ENCODE measurements around the gene DIPK1C. TPM values are rescaled to one million over a fixed set of nuclear protein-coding genes. Genes with fewer than 3 reads are reported as not detected.
"Not testable (repeated sequence)": the region's sequence is repeated elsewhere in the genome, so short reads cannot be mapped to it uniquely, and the experiment has no call there.

The DIPK1C gene
- total and polyA plus RNA-seq, 2 donors (not counting 1 experiment from before 2014, with no cell fraction given): not detected

DNA sequence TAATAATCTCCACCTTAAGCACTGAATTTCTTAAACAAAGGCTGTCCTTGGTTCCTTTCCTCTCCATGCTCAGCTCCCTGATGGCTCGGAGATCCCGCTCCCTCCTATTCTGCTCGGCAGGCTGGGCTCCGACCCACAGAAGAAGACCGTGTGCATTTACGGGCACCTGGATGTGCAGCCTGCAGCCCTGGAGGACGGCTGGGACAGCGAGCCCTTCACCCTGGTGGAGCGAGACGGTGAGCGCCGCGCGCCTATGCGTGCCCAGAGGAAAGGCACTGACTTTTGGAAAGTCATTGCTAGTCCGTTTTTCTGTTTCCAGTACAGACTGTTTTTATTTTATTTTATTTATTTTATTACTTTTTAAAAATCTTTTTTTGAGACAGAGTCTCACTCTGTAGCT, 48.7 kb upstream of the DIPK1C start:
- Histone ChIP-seq H3K27ac (ENCODE audit: insufficient read depth, low read length) (no peak overlapping the region), H4K20me1 (ENCODE audit: control insufficient read depth, extremely low read depth, insufficient read depth, low read length) (no peaks in the 10 kb centered on the region), H3K4me1 (ENCODE audit: control insufficient read depth, extremely low read depth, insufficient read depth, low read length) (no peaks in the 10 kb centered on the region), H3K9me3 (ENCODE audit: control insufficient read depth, insufficient read depth, low read depth, low read length) (no peaks in the 10 kb centered on the region), H3K36me3 (ENCODE audit: control insufficient read depth, insufficient read depth, low read length) (peaks cover 18% of the 10 kb centered on the region), H3K9ac (ENCODE audit: insufficient read depth, low read length) (no peak overlapping the region), H2AFZ (ENCODE audit: low read length) (no peak overlapping the region), H3K27me3 (ENCODE audit: control insufficient read depth, insufficient read depth, low read length) (no peaks in the 10 kb centered on the region), H3K4me3 (replicated peaks in 1 of 4; ENCODE audit: control extremely low read depth in 1 of 4, insufficient read depth in 1 of 4, low read depth in 3 of 4, low read length in 4 of 4) (no peak overlapping the region), H3K79me2 (ENCODE audit: control insufficient read depth, insufficient read depth, low read length) (no peaks in the 10 kb centered on the region), H3K4me2 (ENCODE audit: extremely low read depth, insufficient read depth, low read length) (no peak overlapping the region)
- TF ChIP-seq, protein P1, sequence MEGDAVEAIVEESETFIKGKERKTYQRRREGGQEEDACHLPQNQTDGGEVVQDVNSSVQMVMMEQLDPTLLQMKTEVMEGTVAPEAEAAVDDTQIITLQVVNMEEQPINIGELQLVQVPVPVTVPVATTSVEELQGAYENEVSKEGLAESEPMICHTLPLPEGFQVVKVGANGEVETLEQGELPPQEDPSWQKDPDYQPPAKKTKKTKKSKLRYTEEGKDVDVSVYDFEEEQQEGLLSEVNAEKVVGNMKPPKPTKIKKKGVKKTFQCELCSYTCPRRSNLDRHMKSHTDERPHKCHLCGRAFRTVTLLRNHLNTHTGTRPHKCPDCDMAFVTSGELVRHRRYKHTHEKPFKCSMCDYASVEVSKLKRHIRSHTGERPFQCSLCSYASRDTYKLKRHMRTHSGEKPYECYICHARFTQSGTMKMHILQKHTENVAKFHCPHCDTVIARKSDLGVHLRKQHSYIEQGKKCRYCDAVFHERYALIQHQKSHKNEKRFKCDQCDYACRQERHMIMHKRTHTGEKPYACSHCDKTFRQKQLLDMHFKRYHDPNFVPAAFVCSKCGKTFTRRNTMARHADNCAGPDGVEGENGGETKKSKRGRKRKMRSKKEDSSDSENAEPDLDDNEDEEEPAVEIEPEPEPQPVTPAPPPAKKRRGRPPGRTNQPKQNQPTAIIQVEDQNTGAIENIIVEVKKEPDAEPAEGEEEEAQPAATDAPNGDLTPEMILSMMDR (conservative IDR thresholded peaks at IDR 0.05 in 1 of 2, IDR thresholded peaks at IDR 0.05 in 1 of 2; ENCODE audit: low read depth in 1 of 2, low read length in 2 of 2): no peak
- no peak for TF ChIP-seq EZH2 (IDR thresholded peaks at IDR 0.05; ENCODE audit: low read length, missing control alignments)
- DNase-seq (ENCODE audit: low read depth in 2 of 2): no peak

DNA sequence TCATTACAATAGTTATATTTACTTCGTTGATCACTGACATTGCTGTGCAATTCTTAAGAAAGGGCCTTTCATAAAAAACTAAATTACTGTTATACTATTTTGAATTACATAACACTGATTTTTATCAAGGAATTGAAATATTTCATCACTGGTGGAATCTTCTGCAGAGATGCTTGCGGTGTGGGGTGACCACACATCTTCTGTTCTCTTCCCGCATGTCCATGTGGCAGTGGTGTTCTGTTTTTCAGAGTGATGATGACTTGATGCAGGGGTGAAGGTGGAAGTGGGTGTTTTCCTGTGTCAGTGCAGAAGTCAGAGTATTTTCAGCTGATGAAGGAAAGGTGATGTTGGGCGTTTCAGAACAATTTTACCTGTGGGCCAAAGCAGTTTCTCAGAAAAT, 46.0 kb upstream of the DIPK1C start:
- Histone ChIP-seq H3K27me3 (ENCODE audit: control insufficient read depth, insufficient read depth, low read length) (no peaks in the 10 kb centered on the region), H3K4me3 (replicated peaks in 1 of 4; ENCODE audit: control extremely low read depth in 1 of 4, insufficient read depth in 1 of 4, low read depth in 3 of 4, low read length in 4 of 4) (no peak overlapping the region), H3K4me1 (ENCODE audit: control insufficient read depth, extremely low read depth, insufficient read depth, low read length) (peaks cover 2% of the 10 kb centered on the region), H3K79me2 (ENCODE audit: control insufficient read depth, insufficient read depth, low read length) (peaks cover 10% of the 10 kb centered on the region), H2AFZ (ENCODE audit: low read length) (no peak overlapping the region), H3K9ac (ENCODE audit: insufficient read depth, low read length) (no peak overlapping the region), H4K20me1 (ENCODE audit: control insufficient read depth, extremely low read depth, insufficient read depth, low read length) (no peaks in the 10 kb centered on the region), H3K4me2 (ENCODE audit: extremely low read depth, insufficient read depth, low read length) (no peak overlapping the region), H3K36me3 (ENCODE audit: control insufficient read depth, insufficient read depth, low read length) (peaks cover 14% of the 10 kb centered on the region), H3K27ac (ENCODE audit: insufficient read depth, low read length) (no peak overlapping the region), H3K9me3 (ENCODE audit: control insufficient read depth, insufficient read depth, low read depth, low read length) (no peaks in the 10 kb centered on the region)
- no peak for DNase-seq (ENCODE audit: low read depth in 2 of 2)
- no peak for TF ChIP-seq EZH2 (IDR thresholded peaks at IDR 0.05; ENCODE audit: low read length, missing control alignments)
- TF ChIP-seq, protein P1 (conservative IDR thresholded peaks at IDR 0.05 in 1 of 2, IDR thresholded peaks at IDR 0.05 in 1 of 2; ENCODE audit: low read depth in 1 of 2, low read length in 2 of 2): no peak

DNA sequence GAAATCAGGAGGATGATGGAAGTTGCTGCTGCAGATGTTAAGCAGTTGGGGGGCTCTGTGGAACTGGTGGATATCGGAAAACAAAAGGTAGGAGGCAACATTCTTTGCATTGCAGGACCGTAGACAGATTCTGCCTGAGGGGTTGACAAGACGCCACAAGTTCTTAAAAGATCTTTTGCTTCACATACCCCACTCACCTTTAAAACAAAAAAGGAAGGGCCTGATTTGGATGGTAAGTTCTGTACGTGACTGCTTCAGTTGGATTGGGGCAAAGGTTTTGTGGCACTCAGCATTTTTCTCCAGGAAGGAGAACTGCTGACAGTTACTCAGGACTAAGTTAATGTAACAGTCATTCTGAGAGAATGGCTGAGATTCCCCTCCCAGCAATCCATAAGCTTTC, 44.3 kb upstream of the DIPK1C start:
- peaks cover 19% of the 10 kb centered on the region for H3K79me2 ChIP-seq (ENCODE audit: control insufficient read depth, insufficient read depth, low read length)
- no peak for DNase-seq (ENCODE audit: low read depth in 2 of 2)
- H3K9ac ChIP-seq (ENCODE audit: insufficient read depth, low read length): no peak overlapping the region
- H3K27ac ChIP-seq (ENCODE audit: insufficient read depth, low read length): no peak overlapping the region
- no peaks in the 10 kb centered on the region for H3K9me3 ChIP-seq (ENCODE audit: control insufficient read depth, insufficient read depth, low read depth, low read length)
- peaks cover 2% of the 10 kb centered on the region for H3K4me1 ChIP-seq (ENCODE audit: control insufficient read depth, extremely low read depth, insufficient read depth, low read length)
- TF ChIP-seq EZH2 (IDR thresholded peaks at IDR 0.05; ENCODE audit: low read length, missing control alignments): no peak
- TF ChIP-seq, protein P1 (conservative IDR thresholded peaks at IDR 0.05 in 1 of 2, IDR thresholded peaks at IDR 0.05 in 1 of 2; ENCODE audit: low read depth in 1 of 2, low read length in 2 of 2): no peak
- no peak overlapping the region for H3K4me3 ChIP-seq (replicated peaks in 1 of 4; ENCODE audit: control extremely low read depth in 1 of 4, insufficient read depth in 1 of 4, low read depth in 3 of 4, low read length in 4 of 4)
- H2AFZ ChIP-seq (ENCODE audit: low read length): no peak overlapping the region
- H3K36me3 ChIP-seq (ENCODE audit: control insufficient read depth, insufficient read depth, low read length): peaks cover 6% of the 10 kb centered on the region
- H3K27me3 ChIP-seq (ENCODE audit: control insufficient read depth, insufficient read depth, low read length): no peaks in the 10 kb centered on the region
- no peak overlapping the region for H3K4me2 ChIP-seq (ENCODE audit: extremely low read depth, insufficient read depth, low read length)
- no peaks in the 10 kb centered on the region for H4K20me1 ChIP-seq (ENCODE audit: control insufficient read depth, extremely low read depth, insufficient read depth, low read length)

DNA sequence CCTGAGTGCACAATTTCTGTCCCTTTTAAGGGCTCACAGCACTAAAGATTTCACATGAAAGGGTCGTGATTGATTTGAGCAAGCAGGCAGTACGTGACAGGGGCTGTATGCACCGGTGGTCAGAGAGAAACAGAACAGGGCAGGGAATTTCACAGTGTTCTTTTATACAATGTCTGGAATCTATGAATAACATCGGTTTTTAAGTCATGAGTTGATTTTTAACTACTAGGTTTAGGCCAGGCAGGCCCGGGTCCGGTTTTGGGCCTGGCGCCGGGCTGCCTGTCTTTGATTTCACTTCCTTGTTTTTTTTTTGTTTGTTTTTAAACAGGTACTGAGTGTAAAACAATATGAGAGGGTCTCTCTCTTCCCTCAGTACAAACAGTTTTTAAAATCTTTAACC, 43.7 kb upstream of the DIPK1C start:
- not testable (repeated sequence) for H3K27ac ChIP-seq (ENCODE audit: insufficient read depth, low read length); H3K4me2 ChIP-seq (ENCODE audit: extremely low read depth, insufficient read depth, low read length); H3K27me3 ChIP-seq (ENCODE audit: control insufficient read depth, insufficient read depth, low read length); DNase-seq (ENCODE audit: low read depth in 2 of 2); H3K4me1 ChIP-seq (ENCODE audit: control insufficient read depth, extremely low read depth, insufficient read depth, low read length); H3K9me3 ChIP-seq (ENCODE audit: control insufficient read depth, insufficient read depth, low read depth, low read length); H2AFZ ChIP-seq (ENCODE audit: low read length); H3K9ac ChIP-seq (ENCODE audit: insufficient read depth, low read length); H3K4me3 ChIP-seq (replicated peaks in 1 of 4; ENCODE audit: control extremely low read depth in 1 of 4, insufficient read depth in 1 of 4, low read depth in 3 of 4, low read length in 4 of 4); H3K36me3 ChIP-seq (ENCODE audit: control insufficient read depth, insufficient read depth, low read length); H4K20me1 ChIP-seq (ENCODE audit: control insufficient read depth, extremely low read depth, insufficient read depth, low read length)
- peaks cover 19% of the 10 kb centered on the region for H3K79me2 ChIP-seq (ENCODE audit: control insufficient read depth, insufficient read depth, low read length)

All from fibroblast of lung (primary cell).